Esophagus squamous epithelium (tissue), 5 donors: Measurements from ENCODE around the gene NTN3. TPM values are rescaled to one million over a fixed set of nuclear protein-coding genes. Genes with fewer than 3 reads are reported as not detected.

Experiments used
- DNase-seq: peaks from one replicate; lab custom pipeline; 2025; lab: John Stamatoyannopoulos, UW
- H3K27ac ChIP-seq, 4 donors: fragments of 200-600 bp; sonication (generic); one replicate each; pipeline ENCODE4 v1.5.1; 2016 to 2019; ENCODE audit warnings: mild to moderate bottlenecking in 1 of 4
- H3K27me3 ChIP-seq, 4 donors: fragments of 200-600 bp; sonication (generic); 1 replicate in 3 of 4; 2 replicates in 1 of 4; pipeline versions ENCODE4 v1.5.1 to v1.6.0; 2017 to 2021; ENCODE audit warnings: antibody characterized with exemption in 1 of 4
- H3K36me3 ChIP-seq, 3 donors: fragments of 200-600 bp; sonication (generic); one replicate each; pipeline ENCODE4 v1.5.1; 2016 to 2019
- H3K4me1 ChIP-seq, 3 donors: fragments of 200-600 bp; sonication (generic); one replicate each; pipeline ENCODE4 v1.5.1; 2017 to 2019
- H3K4me3 ChIP-seq, 4 donors: fragments of 200-600 bp; sonication (generic); 1 replicate in 3 of 4; 2 replicates in 1 of 4; pipeline ENCODE4 v1.5.1; 2016 to 2019; ENCODE audit warnings: mild to moderate bottlenecking in 2 of 4, moderate library complexity in 1 of 4
- H3K9me3 ChIP-seq, 3 donors: fragments of 200-600 bp; sonication (generic); one replicate each; pipeline ENCODE4 v1.5.1; 2016 to 2019
- CTCF ChIP-seq, 6 experiments: fragments of 450-650 bp in 4 of 6; fragments of 200-600 bp in 2 of 6; sonication (generic) in 2 of 6; IDR thresholded peaks; one replicate each; pipeline ENCODE4 v1.5.1; 2016 to 2019; ENCODE audit warnings: antibody characterized with exemption in 6 of 6, mild to moderate bottlenecking in 4 of 6, moderate library complexity in 4 of 6
- POLR2A ChIP-seq, 4 donors: fragments of 450-650 bp; IDR thresholded peaks; one replicate each; pipeline ENCODE4 v1.6.1; 2017; ENCODE audit warnings: antibody characterized with exemption in 4 of 4, mild to moderate bottlenecking in 4 of 4, moderate library complexity in 3 of 4
- WGBS, 2 donors: methylation state at CpG; one replicate each; pipeline ENCODE4 v1.1.5; 2018; 5-methylcytosine and 5-hydroxymethylcytosine counted together
- intact Hi-C: fragments of 100-400 bp; cut with DNase I; formaldehyde crosslinking; loops from one replicate; pipeline ENCODE4 v1.15.0; 2022
- total RNA-seq, 4 donors: library from RNA; depleted of rRNA; stranded (reverse); fragments of >200 nt; gene quantifications; one replicate each; pipeline ENCODE4 v1.1.0, GENCODE V29; 2016
- donor health status: DM: yes; HTN: yes; CAD: no.

NTN3 gene
- total RNA-seq, 4 donors from 2014 or later, result 0.38 TPM; not detected in 3

- H3K27me3 ChIP-seq, result peaks cover 0 to 2% (median 0%) of the 10 kb centered on the region in 4 donors
- no peaks in the 10 kb centered on the region for H3K36me3 ChIP-seq
- TF ChIP-seq POLR2A (IDR thresholded peaks at IDR 0.05) (no peak), CTCF (IDR thresholded peaks at IDR 0.05) (no peak)
- H3K9me3 ChIP-seq, result no peaks in the 10 kb centered on the region
- H3K27ac ChIP-seq, result no peak overlapping the region
- peaks cover 9 to 24% (median 13%) of the 10 kb centered on the region in 3 donors for H3K4me1 ChIP-seq
- H3K4me3 ChIP-seq, result no peak overlapping the region
- no peak for DNase-seq
- 80% methylated on average over 7 of the region's 13 CpGs; no CpG with 5 or more reads in 1 of the 2 donors for WGBS, 2 donors
- intact Hi-C loops, result loop anchor here (10.0 kb wide), 2 partner anchors 69 to 81 kb away; partner anchors contain the start of gene ABCA3
Measured at GRCh38 chr16:2425825-2426430, 45.2 kb upstream of the NTN3 start.

- no peaks in the 10 kb centered on the region for H3K27me3 ChIP-seq
- H3K36me3 ChIP-seq, result peaks cover 0 to 6% (median 0%) of the 10 kb centered on the region in 3 donors
- no peak for DNase-seq
- H3K9me3 ChIP-seq, result no peaks in the 10 kb centered on the region
- intact Hi-C loops, result loop anchor here (10.0 kb wide), 2 partner anchors 68 to 82 kb away; partner anchors contain the start of gene ABCA3
- WGBS, 2 donors, result 95 to 96% methylated on average over 3 to 5 of the region's 6 CpGs
- H3K4me1 ChIP-seq, result peaks cover 9 to 29% (median 13%) of the 10 kb centered on the region in 3 donors
- H3K27ac ChIP-seq, result no peak overlapping the region
- H3K4me3 ChIP-seq, result no peak overlapping the region
- no peak for TF ChIP-seq CTCF (IDR thresholded peaks at IDR 0.05)
- TF ChIP-seq POLR2A (IDR thresholded peaks at IDR 0.05), result no peak
Measured at GRCh38 chr16:2426941-2427361, 44.1 kb upstream of the NTN3 start.

GRCh38 chr16:2427526-2427925 lies 43.6 kb upstream of the NTN3 start:
- TF ChIP-seq POLR2A (IDR thresholded peaks at IDR 0.05) (no peak), CTCF (IDR thresholded peaks at IDR 0.05) (no peak)
- WGBS, 2 donors, result 80% methylated on average over 2 of the region's 4 CpGs; no CpG with 5 or more reads in 1 of the 2 donors
- peaks cover 9 to 29% (median 13%) of the 10 kb centered on the region in 3 donors for H3K4me1 ChIP-seq
- intact Hi-C loops, result loop anchor here (10.0 kb wide), 2 partner anchors 67 to 83 kb away; partner anchors contain the start of gene ABCA3
- H3K4me3 ChIP-seq, result no peak overlapping the region
- no peaks in the 10 kb centered on the region for H3K27me3 ChIP-seq
- no peak for DNase-seq
- peaks cover 0 to 12% (median 0%) of the 10 kb centered on the region in 3 donors for H3K36me3 ChIP-seq
- no peak overlapping the region for H3K27ac ChIP-seq
- no peaks in the 10 kb centered on the region for H3K9me3 ChIP-seq

GRCh38 chr16:2428051-2428783 lies 42.9 kb upstream of the NTN3 start:
- 22 to 48% methylated on average over 7 to 21 of the region's 28 CpGs for WGBS, 2 donors
- intact Hi-C loops, result loop anchor here (10.0 kb wide), 2 partner anchors 67 to 83 kb away; partner anchors contain the start of gene ABCA3
- TF ChIP-seq CTCF (IDR thresholded peaks at IDR 0.05) (peak in 4 of 6 experiments; percentile 12 to 31 (median 21)), POLR2A (IDR thresholded peaks at IDR 0.05) (no peak)

More at GRCh38 chr16:2428051-2428783, 42.9 kb upstream of the NTN3 start:
- Histone ChIP-seq H3K27ac (peak overlapping the region; percentile 77 to 88 (median 82)), H3K27me3 (no peaks in the 10 kb centered on the region), H3K4me3 (peak overlapping the region; percentile 73 to 96 (median 82)), H3K9me3 (no peaks in the 10 kb centered on the region), H3K4me1 (peaks cover 9 to 29% (median 13%) of the 10 kb centered on the region in 3 donors), H3K36me3 (peaks cover 0 to 19% (median 0%) of the 10 kb centered on the region in 3 donors)
- no peak for DNase-seq
